WI38 (cell line): ENCODE measurements around the gene HECTD4.

Experiments used
- H3K4me3 ChIP-seq: 2 replicates; pipeline ENCODE4 v1.5.1; 2011; ENCODE audit warnings: low read depth, mild to moderate bottlenecking, control low read depth, low read length
- TF ChIP-seq, protein P1 (sequence below): IDR thresholded peaks from 2 replicates; pipeline ENCODE4 v1.5.1; 2012; ENCODE audit warnings: low read depth, mild to moderate bottlenecking, control low read depth, low read length

HECTD4 gene

DNA sequence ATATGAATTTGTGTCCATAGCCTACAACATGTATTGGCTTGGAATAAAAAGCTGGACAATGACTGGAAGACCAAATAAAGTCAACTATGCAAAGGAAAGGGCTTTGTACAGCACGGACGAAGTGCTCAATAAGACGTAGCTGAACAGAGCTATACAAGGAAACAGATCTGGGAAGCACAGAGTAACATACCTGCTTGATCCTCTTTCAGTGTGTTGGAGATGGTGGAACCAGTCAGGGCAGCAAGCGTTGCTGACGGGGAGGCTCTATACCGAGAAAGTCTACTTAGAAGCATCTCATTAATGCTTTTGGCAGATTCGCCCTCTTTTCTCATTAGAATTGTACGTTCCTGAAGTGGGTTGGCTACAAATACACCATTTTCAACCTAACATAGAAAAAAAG, 99.3 kb downstream of the HECTD4 start:
- no peak overlapping the region for H3K4me3 ChIP-seq
- TF ChIP-seq, protein P1, sequence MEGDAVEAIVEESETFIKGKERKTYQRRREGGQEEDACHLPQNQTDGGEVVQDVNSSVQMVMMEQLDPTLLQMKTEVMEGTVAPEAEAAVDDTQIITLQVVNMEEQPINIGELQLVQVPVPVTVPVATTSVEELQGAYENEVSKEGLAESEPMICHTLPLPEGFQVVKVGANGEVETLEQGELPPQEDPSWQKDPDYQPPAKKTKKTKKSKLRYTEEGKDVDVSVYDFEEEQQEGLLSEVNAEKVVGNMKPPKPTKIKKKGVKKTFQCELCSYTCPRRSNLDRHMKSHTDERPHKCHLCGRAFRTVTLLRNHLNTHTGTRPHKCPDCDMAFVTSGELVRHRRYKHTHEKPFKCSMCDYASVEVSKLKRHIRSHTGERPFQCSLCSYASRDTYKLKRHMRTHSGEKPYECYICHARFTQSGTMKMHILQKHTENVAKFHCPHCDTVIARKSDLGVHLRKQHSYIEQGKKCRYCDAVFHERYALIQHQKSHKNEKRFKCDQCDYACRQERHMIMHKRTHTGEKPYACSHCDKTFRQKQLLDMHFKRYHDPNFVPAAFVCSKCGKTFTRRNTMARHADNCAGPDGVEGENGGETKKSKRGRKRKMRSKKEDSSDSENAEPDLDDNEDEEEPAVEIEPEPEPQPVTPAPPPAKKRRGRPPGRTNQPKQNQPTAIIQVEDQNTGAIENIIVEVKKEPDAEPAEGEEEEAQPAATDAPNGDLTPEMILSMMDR, result no peak

DNA sequence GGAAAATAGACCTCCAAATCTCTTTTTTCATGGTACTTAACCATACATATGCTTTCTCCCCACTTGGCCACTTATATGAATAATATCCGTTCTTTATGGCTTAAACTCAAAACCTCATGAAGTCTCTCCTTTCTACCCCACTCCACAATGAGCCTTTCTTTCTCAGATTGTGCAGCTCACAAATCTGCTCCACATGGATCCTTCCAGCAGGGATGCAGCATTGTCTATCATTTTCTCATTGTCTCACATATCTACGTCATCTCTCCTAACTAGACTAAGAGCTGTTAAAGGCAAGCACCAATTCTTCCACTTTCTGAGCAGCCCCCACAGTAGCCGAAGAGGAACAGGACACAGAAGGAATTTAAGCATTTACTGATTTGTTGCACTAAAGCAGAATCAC, 106.4 kb downstream of the HECTD4 start:
- H3K4me3 ChIP-seq, result no peak overlapping the region
- TF ChIP-seq, protein P1, result no peak

DNA sequence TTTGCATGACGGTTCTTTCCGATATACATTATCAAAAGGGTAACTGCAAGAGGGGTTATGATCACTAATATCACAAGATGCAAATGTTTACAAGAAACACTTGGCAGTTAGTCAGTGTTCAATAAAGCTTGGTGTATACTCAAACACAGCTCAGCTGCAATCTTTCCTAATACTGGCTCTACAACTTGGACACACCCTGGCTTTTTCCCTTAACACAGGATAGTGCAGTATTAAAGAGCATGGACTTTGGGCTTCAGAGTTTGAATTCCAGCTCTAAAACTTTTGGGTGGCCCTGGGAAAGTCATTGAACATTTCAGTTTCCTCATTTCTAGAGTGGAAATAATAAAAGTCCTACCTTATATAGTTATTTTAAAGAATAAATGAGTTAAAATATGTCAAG, 107.0 kb downstream of the HECTD4 start:
- TF ChIP-seq, protein P1, result no peak

DNA sequence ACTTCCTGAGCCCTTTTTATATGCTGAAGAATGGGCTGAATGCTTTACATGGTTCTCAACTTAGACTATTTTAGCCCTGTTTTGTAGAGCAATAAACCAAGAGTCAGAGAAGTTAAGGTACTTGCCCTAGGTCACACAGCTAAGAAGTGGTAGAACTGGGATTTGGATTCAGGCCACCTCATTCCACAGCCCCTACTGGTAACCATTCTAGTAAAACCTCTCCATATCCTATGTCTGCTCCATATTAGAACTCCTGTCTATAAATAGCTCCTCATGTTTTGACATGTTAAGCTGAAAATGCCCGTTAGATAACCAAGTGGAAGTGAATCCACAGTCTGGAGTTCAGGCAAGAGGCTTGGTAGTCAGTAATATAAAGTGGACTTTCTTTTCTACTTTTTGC, 111.6 kb downstream of the HECTD4 start:
- H3K4me3 ChIP-seq, result no peak overlapping the region
- TF ChIP-seq, protein P1, result no peak

More for the DNA sequence above, 107.0 kb downstream of the HECTD4 start:
- no peak overlapping the region for H3K4me3 ChIP-seq

DNA sequence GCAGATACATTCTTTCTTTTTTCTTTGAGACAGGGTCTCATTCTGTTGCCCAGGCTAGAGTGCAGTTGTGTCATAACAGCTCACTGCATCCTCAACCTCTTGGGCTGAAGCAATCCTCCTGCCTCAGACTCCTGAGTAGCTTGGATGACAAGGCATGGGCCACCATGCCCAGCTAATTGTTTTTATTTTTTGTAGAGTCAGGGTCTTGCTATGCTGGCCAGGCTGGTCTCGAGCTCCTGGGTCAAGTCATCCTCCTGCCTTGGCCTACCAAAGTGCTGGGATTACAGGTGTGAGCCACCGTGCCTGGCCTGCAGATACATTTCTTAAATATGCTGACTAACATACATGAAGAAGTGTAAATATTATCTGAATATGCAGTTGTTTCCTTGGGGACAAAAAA, 115.8 kb downstream of the HECTD4 start:
- TF ChIP-seq, protein P1, result no peak
- H3K4me3 ChIP-seq, result no peak overlapping the region

DNA sequence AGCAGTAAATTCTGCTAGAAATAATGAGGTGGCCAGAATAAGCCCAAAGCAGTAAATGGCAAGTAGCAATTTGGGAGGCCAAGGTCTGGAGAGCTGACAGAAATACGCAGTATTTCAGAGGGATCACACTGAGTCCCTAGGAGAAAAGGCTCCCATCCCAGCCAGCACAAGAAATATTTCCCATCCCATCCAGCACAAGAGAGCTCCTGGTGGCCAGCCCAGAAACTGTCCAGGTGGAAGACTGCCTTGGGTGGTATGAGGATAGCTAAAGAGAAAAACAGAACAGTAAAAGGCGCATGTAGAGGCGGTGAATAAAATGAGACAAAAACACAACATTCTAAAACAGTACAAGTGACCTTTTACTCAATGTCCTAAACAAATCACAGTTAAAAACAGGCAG, 120.7 kb downstream of the HECTD4 start:
- TF ChIP-seq, protein P1, result no peak

DNA sequence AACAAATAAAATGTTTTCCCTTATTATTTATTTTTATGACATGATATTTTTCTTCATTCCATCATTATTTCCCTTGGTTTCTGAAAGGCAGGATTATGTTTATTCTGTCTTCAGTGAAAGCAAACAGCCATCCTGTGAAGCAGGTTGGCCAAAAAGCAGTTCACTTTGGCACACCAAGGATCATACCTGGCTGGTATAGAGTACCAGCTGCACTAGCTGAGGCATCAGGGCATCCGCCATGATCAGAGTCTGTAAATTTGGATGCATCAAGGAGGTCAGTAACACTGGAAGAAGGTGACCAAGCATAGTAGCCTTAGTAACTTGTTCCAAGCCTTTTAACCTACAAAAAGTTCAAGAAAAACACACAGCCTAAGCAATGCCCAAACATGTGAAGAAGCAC, 123.3 kb downstream of the HECTD4 start:
- TF ChIP-seq, protein P1, result no peak

More for the DNA sequence above, 120.7 kb downstream of the HECTD4 start:
- no peak overlapping the region for H3K4me3 ChIP-seq

More for the DNA sequence above, 123.3 kb downstream of the HECTD4 start:
- H3K4me3 ChIP-seq, result no peak overlapping the region
